Muscle of arm (tissue), 12 donors: ENCODE measurements around the gene RGPD6. TPM values are rescaled to one million over a fixed set of nuclear protein-coding genes. Genes with fewer than 3 reads are reported as not detected.
"Not testable (repeated sequence)": the region's sequence is repeated elsewhere in the genome, so short reads cannot be mapped to it uniquely, and the experiment has no call there.

ENCODE experiments used
- DNase-seq: peaks from one replicate; pipeline ENCODE4 v3.0.0-alpha.2; 2013
- polyA plus RNA-seq, 12 donors: library from polyadenylated mRNA; unstranded; fragments of 120-200 nt; gene quantifications; one replicate each; pipeline ENCODE4 v1.2.1, GENCODE V29; 2013; ENCODE audit not compliant: insufficient read length in 12 of 12

The RGPD6 gene
- polyA plus RNA-seq, 12 donors, result 15.6 to 34.2 (median 26.0) TPM; not detected in 1

DNA sequence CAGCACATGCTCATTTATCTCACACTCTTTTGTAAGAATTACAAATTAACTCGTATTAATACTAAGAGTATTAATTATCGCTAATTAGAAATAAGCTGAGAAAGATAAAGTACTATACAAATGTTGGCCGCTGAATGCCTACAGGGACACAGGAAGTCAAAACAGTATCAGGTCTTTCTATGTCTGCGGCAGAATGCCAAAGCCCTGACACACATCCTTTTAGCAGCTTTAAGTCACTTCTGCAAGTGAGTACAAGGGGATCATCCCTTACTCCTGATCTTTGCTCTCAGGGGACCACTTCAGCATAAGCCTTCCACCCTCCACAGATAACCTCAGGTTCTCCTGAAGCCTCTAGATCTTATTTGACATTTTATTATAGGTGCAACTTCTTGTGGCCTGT is 94.3 kb downstream of the RGPD6 start:
- DNase-seq, result not testable (repeated sequence)

DNA sequence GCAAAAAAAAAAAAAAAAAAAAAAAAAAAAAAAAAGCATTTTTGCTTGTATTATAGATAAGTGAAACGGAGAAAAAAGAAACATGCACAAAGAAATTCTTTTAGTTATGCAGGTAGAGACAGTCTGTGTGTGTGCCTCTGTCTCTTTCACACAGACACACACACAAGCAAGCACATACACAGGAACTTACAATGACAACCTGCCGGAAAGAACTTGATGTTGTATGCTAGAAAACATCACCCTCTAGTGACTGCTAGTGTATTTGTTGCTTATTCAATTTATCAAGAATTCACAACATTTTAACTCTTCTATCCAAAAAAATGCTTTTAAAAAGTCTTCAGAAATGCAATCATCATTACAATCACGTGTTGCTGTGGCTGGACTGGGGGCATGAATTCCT is 95.8 kb downstream of the RGPD6 start:
- not testable (repeated sequence) for DNase-seq

DNA sequence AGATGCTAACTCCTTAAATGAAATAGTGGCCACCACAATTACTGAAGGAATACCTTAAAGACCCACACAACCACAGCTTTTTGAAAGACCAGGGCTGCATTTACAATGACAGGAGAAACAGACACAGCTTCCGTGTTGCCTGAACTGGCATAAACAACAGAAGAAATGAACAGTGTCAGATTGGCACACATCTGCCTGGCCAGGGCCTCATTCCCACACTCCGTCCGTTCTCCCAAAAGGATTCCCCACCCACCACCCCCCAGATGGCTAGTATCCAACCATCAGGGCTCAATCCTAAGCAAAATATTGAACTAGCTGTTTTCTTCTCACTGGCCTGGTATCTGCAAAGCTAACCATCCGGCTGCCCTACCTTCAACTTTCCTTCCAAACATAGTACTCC is 96.9 kb downstream of the RGPD6 start:
- DNase-seq, result not testable (repeated sequence)

DNA sequence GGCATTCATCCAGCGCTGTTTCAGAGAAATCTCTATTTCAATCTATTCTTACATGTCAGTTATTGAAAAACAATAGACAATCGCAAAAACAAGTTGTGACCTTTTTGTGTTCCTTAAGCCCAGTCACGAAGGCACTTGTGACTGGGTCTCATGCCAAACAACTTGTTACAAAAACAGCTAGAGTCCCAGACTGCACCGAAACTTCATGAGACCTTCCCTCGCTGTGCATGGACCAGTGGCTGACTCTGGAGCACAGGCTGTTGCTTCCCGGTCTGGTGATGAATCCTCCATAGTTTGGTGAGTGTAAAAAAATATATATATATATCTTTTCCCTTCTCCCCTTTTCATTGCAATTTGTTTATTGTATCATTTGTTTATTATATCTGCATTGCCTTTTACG is 99.7 kb downstream of the RGPD6 start:
- not testable (repeated sequence) for DNase-seq

DNA sequence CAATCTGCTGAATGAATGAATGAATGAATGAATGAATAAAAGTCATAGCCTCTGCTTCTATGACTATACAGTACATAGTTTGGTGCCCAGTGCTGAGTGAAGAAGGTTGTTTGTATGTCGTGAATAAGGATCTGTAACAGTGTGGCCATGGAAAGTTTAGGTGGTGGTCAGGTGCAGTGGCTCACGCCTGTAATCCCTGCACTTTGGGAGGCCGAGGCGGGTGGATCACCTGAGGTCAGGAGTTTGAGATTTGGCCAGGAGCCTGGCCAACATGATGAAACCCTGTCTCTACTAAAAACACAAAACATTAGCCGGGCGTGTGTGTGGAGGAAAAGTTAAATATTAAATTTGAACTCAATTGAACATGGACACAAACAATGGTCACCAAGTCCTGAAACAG is 100.1 kb downstream of the RGPD6 start:
- not testable (repeated sequence) for DNase-seq

DNA sequence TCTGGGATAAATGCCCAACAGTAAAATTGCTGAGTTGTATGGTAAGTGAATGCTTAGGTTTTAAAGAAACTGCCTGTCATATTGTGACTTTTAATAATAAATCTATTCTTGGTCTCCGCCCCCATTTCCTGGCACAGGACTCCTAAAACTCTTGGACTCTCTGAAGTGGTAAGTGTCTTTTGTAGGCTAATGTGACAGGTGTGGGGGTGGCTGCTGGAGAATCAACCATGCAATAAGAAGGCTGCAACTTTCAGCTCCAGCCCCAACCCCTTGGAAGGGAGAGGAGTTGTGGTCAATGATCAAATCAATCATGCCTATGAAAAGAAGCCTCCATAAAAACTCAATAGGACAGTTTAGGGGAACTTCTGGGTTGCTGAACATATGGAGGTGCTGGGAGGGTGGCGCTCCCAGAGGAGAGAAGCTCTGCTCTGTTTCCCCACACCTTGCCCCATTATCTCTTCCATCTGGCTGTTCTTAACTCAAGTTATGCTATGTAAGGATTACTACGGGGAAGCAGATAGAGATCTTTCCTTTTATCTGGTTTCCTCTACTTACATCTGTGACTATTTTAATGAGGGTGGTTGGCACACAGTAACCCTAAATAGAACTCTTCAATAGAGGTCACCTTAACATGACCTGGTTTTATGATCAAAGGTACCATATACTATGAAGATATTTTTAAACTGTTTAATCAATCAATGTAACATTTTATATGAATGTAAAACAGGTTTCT is 101.2 kb downstream of the RGPD6 start:
- not testable (repeated sequence) for DNase-seq

DNA sequence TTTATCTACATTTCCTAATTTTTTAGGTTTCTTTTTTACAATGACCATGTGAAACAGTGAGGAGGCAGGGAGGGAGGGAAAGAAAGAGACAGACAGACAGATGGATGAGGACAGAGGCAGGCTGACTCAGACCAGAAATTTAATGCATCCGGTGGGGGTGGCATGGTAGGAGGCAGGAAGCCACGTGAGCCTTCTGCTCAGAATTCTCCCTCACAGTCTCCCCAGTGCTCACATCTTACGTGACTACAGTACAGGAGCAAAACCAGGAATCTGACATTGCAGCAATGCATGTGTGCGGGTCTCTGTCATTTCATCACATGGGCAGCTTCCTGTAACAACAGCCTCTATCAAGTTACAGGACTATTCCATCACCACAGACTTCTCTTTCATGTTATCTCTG is 102.1 kb downstream of the RGPD6 start:
- DNase-seq, result not testable (repeated sequence)

DNA sequence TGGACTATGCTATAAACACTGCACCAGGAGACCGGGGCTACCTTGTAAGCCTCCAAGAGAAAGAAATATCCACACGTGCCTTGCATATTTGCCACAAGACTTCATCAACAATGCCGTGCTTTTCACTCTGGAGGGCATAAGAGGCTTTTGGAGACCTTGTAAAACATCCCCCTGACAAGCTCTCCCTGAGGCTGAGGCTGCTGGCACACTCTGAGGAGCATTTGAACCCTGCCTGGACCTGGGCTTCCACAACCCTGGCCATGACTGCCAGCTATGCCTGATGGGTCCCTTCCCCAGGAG is 104.0 kb downstream of the RGPD6 start:
- not testable (repeated sequence) for DNase-seq

DNA sequence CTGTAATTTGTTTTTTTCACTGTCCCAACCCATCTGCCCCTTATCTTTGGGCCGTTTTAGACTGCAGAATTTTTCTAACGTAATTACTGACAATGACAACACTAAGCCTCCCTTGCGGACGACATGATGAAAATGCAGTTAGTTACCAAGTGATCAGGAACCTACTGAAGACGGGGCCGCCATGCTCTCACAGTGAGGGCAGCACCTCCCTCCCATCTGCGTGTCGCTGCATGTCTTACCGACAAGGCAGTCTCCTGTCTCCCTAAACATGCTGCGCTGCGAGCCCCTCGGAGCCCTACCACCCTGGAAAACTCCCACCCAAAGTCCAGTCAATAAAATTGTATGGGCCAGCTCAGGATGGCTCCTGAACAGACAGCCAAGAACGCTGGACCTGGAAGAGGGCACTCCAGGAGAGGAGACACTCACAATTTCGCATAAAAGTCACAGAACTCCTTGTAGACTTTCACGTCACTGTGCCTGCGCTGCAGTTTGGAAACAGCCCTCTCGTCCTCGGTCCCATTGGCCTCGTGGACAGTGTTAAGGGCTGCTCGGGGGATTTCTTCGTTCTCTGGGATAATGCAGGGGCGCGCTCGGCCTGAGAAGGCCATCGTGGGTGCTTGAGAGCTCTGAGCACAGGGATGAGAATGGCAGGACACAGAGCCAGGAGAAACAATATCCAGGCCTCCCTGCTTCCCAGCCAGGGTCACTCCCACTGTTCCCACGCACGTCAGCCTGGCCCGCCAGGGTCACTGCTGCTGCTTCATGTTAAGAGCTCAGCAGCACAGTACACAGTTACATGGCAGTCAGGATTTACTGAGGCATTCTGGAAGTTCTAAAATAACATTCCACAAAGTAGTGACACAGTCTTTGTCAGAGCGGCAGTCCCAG is 104.6 kb downstream of the RGPD6 start, which contains the start of gene LIMS4:
LIMS4 (minus strand) TSS at position 646 of the 888 bp plus-strand sequence; CDS start at position 608, 38 bp downstream.
- not testable (repeated sequence) for DNase-seq

DNA sequence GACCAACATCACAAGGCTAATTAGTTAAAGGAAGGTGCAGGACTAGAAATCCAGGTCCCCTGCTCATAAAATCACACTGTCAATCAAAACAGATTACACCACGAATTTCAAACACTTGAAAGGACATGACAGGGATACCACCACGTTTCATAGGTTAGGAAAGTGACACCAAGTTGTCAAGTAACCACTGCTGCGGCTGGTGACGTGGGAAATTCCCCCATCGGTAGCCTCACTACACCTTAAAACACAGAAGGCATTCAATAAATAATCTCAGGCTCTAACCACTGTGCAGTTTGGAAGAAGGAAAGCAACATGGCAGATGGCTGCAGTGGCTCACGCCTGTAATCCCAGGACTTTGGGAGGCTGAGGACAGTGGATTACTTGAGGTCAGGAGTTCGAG is 108.1 kb downstream of the RGPD6 start:
- not testable (repeated sequence) for DNase-seq

DNA sequence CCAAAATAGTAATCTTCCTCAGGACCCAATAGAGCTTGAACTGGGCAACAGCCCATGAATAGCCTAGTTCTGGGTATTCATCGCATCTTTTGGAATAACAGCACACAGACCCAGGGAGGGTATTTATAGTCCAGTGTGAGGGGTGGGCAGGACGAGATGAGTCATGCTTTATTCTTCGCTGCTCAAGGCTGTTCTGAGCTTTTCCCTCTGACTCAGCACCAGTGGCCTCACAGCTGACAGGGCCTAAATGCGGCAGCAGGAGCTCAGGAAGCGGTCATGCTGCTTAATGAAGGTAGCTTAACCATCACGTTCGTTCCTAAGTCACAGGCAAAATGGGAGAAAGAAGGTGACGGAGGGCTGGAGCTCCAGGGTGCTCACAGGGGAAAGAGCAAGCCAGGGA is 111.7 kb downstream of the RGPD6 start:
- not testable (repeated sequence) for DNase-seq

Other genes starting within 250 kb of the RGPD6 start
- 1 to 10 TPM in 10 of 12 donors, not detected in 2; 2.1 to 6.1 (median 4.1) TPM for gene LIMS4, start 104.4 kb downstream of the RGPD6 start, polyA plus RNA-seq
- 10 to 100 TPM in 7 of 12 donors, 1 to 10 TPM in 4, not detected in 1; 4.8 to 19.9 (median 11.9) TPM for gene BUB1, start 100.8 kb upstream of the RGPD6 start, polyA plus RNA-seq
- gene ACOXL, start 155.4 kb upstream of the RGPD6 start, polyA plus RNA-seq, result under 1 TPM in 8 of 12 donors, not detected in 4; 0.12 to 0.71 (median 0.27) TPM